Stomach smooth muscle (tissue), 2 donors: ENCODE results near the gene IP6K3.

Experiments used
- H3K27ac ChIP-seq: one replicate; pipeline ENCODE4 v1.7.0; 2013; ENCODE audit warnings: mild to moderate bottlenecking, low read length, inconsistent platforms
- H3K27me3 ChIP-seq, 2 donors: one replicate each; pipeline ENCODE4 v1.7.0; 2013; ENCODE audit warnings: low read length in 2 of 2; ENCODE audit not compliant: insufficient read depth in 2 of 2, control insufficient read depth in 1 of 2
- H3K36me3 ChIP-seq, 2 donors: one replicate each; pipeline ENCODE4 v1.7.0; 2013; ENCODE audit warnings: low read length in 2 of 2; ENCODE audit not compliant: control insufficient read depth in 2 of 2, insufficient read depth in 2 of 2
- H3K4me1 ChIP-seq: one replicate; pipeline ENCODE4 v1.7.0; 2013; ENCODE audit warnings: low read length; ENCODE audit not compliant: control insufficient read depth, insufficient read depth
- H3K4me3 ChIP-seq, 2 donors: one replicate each; pipeline ENCODE4 v1.7.0; 2013; ENCODE audit warnings: low read length in 2 of 2
- H3K9ac ChIP-seq, 2 donors: one replicate each; pipeline ENCODE4 v1.7.0; 2013; ENCODE audit warnings: low read length in 2 of 2, mild to moderate bottlenecking in 1 of 2
- H3K9me3 ChIP-seq, 2 donors: one replicate each; pipeline ENCODE4 v1.7.0; 2013; ENCODE audit warnings: low read length in 2 of 2; ENCODE audit not compliant: control insufficient read depth in 2 of 2
- donor health status: healthy.
- donor health status: Pancreatic carcinoma.

The IP6K3 gene

DNA sequence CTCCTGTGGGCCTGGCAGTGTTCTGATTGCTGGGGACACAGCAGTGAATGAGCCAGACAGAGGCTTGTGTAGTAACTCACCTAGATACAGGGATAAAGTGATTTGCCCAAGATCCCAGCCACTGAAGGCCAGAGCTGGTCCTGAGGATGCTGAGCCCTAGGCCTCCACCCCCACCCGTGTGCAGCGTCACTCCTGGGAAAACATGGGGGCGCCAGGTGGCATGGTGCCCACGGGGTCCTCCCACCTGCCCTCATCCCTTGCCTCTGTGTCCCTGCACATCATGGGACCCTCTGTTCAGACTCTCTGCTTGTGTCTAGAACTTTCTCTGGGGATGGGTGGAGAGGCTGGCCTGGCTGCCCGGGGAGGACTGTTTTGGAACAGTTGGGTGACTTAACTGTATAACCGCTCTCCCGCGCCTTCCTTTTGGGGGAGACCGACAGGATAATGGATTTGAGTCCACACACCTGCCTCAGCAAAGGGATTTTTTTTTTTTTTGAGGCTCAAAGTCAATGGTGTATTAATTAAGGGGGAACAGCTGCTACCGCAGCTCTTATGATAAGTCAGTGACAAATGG, 22.6 kb upstream of the IP6K3 start:
- no peaks in the 10 kb centered on the region for H3K27me3 ChIP-seq
- H3K27ac ChIP-seq: peak overlapping the region; percentile 6
- no peak overlapping the region for H3K4me3 ChIP-seq
- H3K9ac ChIP-seq: peak overlapping the region in 1 of 2 donors; percentile 60
- peaks cover 12 to 19% of the 10 kb centered on the region in 2 donors for H3K36me3 ChIP-seq
- H3K4me1 ChIP-seq: peaks cover 34% of the 10 kb centered on the region
- no peaks in the 10 kb centered on the region for H3K9me3 ChIP-seq

GRCh38 chr6:33768644-33769120, 22.0 kb upstream of the IP6K3 start:
- Histone ChIP-seq H3K4me1 (peaks cover 34% of the 10 kb centered on the region), H3K9me3 (no peaks in the 10 kb centered on the region), H3K27ac (no peak overlapping the region), H3K4me3 (no peak overlapping the region), H3K9ac (no peak overlapping the region), H3K36me3 (peaks cover 10 to 16% of the 10 kb centered on the region in 2 donors), H3K27me3 (no peaks in the 10 kb centered on the region)

DNA sequence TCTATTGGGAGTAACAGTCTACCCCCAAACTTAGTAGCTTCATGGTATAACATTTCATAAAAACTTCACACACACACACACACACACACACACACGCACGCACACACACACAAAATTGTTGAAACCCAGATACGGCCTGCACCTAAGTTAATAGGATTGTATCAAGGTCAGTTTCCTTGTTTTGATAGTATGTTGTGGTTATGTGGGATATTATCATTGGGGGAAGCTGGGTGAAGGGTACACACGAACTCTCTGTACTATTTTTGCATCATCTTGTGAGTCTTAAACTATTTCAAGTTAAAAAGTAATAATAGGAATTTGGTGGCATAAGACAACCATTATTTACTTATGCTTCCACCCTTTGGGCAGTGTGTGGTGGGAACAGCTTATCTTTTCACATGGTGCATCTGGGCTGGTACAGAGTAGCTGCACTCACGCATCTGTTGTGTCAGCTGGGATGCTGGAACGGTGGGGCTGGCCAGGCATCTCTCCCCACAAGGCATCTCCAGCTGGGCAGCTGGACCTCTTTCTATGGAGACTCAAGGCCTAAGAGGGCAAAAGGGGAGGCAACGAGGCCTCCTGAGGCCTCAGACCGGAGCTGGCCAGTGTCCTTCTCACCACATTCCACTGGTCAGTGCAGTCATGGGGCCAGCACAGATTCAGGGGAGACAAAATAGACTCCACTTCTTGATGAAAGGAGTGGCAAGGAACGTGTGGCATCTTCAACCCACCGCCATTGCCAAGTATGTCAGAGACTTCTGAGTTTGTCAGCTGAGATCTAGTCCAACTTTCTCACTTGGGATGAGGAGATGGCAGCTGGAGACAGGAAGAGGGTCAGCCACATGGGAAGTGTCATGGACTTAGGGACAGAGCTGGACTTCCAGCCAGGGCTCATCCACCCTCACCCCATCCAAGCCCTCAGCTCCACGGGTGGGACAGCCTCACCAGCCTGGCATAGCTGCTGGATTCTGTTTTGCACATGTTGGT, 20.5 kb upstream of the IP6K3 start:
- H3K27me3 ChIP-seq: no peaks in the 10 kb centered on the region

DNA sequence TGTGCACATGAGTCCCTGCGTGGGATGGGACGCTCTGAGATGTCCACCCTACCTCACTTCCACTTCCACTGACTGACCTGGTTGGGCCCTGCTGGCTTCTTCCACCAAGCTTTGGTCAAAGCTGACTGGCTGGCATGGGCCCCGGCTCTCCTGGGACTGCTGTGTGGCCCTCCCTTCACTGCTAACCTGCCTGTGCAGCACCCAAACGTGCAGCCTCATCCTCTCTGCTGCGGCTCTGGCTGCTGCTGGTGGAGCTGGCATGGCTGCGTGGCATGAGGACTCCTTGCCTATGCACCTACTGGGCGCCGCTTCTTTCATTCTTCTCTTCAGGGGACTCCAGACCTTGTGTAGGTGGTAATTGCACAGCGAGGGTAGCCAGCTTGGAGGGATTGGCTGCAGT, 18.7 kb upstream of the IP6K3 start:
- no peaks in the 10 kb centered on the region for H3K36me3 ChIP-seq
- no peaks in the 10 kb centered on the region for H3K9me3 ChIP-seq
- H3K4me1 ChIP-seq: peaks cover 8% of the 10 kb centered on the region
- no peak overlapping the region for H3K4me3 ChIP-seq
- H3K27me3 ChIP-seq: no peaks in the 10 kb centered on the region
- no peak overlapping the region for H3K27ac ChIP-seq
- no peak overlapping the region for H3K9ac ChIP-seq

More for the DNA sequence above, 20.5 kb upstream of the IP6K3 start:
- Histone ChIP-seq H3K4me3 (no peak overlapping the region), H3K27ac (no peak overlapping the region), H3K36me3 (peaks cover 0 to 2% of the 10 kb centered on the region in 2 donors), H3K9me3 (no peaks in the 10 kb centered on the region), H3K9ac (no peak overlapping the region), H3K4me1 (peaks cover 27% of the 10 kb centered on the region)

- H3K36me3 ChIP-seq: no peaks in the 10 kb centered on the region
- no peak overlapping the region for H3K9ac ChIP-seq
- H3K27me3 ChIP-seq: no peaks in the 10 kb centered on the region
- no peaks in the 10 kb centered on the region for H3K9me3 ChIP-seq
- no peaks in the 10 kb centered on the region for H3K4me1 ChIP-seq
- no peak overlapping the region for H3K27ac ChIP-seq
- H3K4me3 ChIP-seq: no peak overlapping the region
Observed at GRCh38 chr6:33764036-33764435, 17.3 kb upstream of the IP6K3 start.

DNA sequence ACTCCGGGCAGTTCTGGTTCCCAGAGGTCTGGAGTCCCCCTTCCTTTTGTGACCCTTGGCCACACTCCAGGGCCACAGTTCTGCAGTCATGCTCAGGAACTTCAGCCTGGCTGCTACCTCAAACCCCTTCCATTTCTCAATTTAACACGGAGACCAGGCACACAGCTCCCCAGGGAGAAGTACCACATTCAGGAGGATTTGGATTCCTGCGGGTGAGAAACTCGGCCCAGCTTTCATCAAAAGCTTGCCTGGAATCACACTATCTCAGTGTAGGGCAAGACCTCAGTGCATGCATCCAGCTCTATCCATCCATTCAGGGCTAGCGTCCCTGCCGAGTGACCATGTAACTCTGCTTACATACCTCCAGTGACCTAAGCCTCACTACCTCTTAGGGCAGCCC, 16.8 kb upstream of the IP6K3 start:
- Histone ChIP-seq H3K36me3 (no peaks in the 10 kb centered on the region), H3K4me3 (no peak overlapping the region), H3K27ac (no peak overlapping the region), H3K9me3 (no peaks in the 10 kb centered on the region), H3K27me3 (no peaks in the 10 kb centered on the region), H3K9ac (no peak overlapping the region), H3K4me1 (no peaks in the 10 kb centered on the region)

DNA sequence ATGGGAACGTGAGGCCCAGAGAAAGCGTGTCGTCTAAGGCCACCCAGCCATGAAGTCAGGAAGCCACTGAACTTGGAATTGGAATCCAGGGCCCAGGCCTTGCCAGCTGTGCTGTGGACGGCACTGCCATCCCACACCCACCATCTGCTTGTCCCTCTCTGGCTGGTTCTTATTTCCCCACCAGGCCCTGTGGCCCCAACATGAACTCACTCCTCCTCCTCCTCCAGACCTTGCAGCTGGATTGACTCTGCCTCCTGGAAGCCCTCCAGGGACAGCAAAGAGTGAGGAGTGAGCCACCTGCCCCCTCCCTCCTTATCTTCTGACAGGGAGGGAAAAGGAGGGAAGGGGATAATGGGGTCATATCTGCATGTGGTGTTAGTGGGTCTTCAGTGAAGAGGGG, 16.0 kb upstream of the IP6K3 start:
- no peaks in the 10 kb centered on the region for H3K27me3 ChIP-seq
- no peaks in the 10 kb centered on the region for H3K4me1 ChIP-seq
- H3K4me3 ChIP-seq: no peak overlapping the region
- no peak overlapping the region for H3K27ac ChIP-seq
- H3K9me3 ChIP-seq: no peaks in the 10 kb centered on the region
- H3K36me3 ChIP-seq: no peaks in the 10 kb centered on the region
- no peak overlapping the region for H3K9ac ChIP-seq

GRCh38 chr6:33761922-33762629, 15.4 kb upstream of the IP6K3 start:
- Histone ChIP-seq H3K27ac (no peak overlapping the region), H3K36me3 (no peaks in the 10 kb centered on the region), H3K27me3 (no peaks in the 10 kb centered on the region), H3K9ac (no peak overlapping the region), H3K4me1 (peaks cover 1% of the 10 kb centered on the region), H3K9me3 (no peaks in the 10 kb centered on the region), H3K4me3 (no peak overlapping the region)

- H3K9ac ChIP-seq: no peak overlapping the region
- no peaks in the 10 kb centered on the region for H3K9me3 ChIP-seq
- H3K27ac ChIP-seq: no peak overlapping the region
- no peak overlapping the region for H3K4me3 ChIP-seq
- H3K27me3 ChIP-seq: no peaks in the 10 kb centered on the region
- H3K4me1 ChIP-seq: peaks cover 4% of the 10 kb centered on the region
- no peaks in the 10 kb centered on the region for H3K36me3 ChIP-seq
Observed at GRCh38 chr6:33761581-33761921, 14.8 kb upstream of the IP6K3 start.

DNA sequence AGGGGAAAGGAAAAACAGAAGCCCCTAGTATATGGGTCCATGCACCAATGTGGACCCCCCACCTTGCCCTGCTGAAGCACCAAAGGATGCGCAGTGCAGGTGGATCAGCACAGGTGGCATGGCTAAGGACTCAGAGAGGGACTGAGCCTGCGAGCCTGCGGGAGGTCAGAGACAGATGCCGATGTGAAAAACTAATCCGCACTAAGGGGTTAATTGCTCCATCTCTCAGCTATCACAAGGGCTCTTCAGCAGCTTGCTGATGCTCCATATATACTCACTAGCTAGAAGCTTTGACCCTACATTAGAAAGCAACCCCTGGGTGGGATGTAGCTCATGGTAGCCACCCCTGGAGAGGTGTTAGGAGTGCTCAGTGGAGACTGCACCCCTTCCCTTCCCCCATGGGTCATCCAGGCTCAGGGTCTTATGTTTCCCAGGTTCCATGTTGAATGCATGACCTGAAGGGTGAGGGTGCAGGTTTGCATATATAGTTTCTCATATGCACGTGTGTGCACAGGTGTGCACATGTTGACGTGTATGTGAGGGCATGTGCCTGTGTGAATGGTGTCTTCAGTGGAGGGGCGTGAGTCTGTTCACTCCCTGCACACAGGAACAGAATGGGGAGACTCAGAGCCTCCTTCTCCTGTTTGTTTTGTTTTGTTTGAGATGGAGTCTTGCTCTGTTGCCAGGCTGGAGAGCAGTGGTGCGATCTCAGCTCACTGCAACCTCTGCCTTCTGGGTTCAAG, 13.4 kb upstream of the IP6K3 start:
- peaks cover 0 to under 1% of the 10 kb centered on the region in 2 donors for H3K27me3 ChIP-seq
- H3K4me1 ChIP-seq: peaks cover 4% of the 10 kb centered on the region
- H3K27ac ChIP-seq: no peak overlapping the region
- no peaks in the 10 kb centered on the region for H3K36me3 ChIP-seq
- no peaks in the 10 kb centered on the region for H3K9me3 ChIP-seq
- no peak overlapping the region for H3K4me3 ChIP-seq
- H3K9ac ChIP-seq: no peak overlapping the region
